Uterus (tissue), 2 donors: ENCODE results near the gene INAVA.
"Not testable (repeated sequence)": the region's sequence is repeated elsewhere in the genome, so short reads cannot be mapped to it uniquely, and the experiment has no call there.

Source experiments
- POLR2A ChIP-seq, 2 donors: fragments of 450-650 bp; IDR thresholded peaks; one replicate each; pipeline ENCODE4 v1.6.1; 2016; ENCODE audit warnings: antibody characterized with exemption in 2 of 2, mild to moderate bottlenecking in 1 of 2, moderate library complexity in 1 of 2
- TF ChIP-seq, protein P1 (sequence below), 4 experiments: fragments of 200-600 bp in 2 of 4; fragments of 450-650 bp in 2 of 4; sonication (generic) in 2 of 4; IDR thresholded peaks; one replicate each; pipeline ENCODE4 v1.5.1; 2016 to 2019; ENCODE audit warnings: antibody characterized with exemption in 4 of 4, mild to moderate bottlenecking in 2 of 4, moderate library complexity in 1 of 4

DNA sequence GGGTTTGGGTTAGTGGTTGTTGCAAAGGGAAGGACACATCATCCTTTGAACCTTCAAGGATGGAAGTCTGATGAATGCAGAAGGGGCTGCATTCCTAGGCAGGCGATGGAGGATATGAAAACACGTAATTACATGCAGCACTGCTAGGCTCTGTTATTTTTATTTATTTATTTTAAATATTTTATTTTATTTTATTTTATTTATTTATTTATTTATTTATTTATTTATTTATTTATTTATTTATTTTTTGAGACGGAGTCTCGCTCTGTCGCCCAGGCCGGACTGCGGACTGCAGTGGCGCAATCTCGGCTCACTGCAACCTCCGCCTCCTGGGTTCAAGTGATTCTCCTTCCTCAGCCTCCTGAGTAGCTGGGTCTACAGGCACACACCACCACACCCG, 69.2 kb downstream of the INAVA start:
- TF ChIP-seq, protein P1, sequence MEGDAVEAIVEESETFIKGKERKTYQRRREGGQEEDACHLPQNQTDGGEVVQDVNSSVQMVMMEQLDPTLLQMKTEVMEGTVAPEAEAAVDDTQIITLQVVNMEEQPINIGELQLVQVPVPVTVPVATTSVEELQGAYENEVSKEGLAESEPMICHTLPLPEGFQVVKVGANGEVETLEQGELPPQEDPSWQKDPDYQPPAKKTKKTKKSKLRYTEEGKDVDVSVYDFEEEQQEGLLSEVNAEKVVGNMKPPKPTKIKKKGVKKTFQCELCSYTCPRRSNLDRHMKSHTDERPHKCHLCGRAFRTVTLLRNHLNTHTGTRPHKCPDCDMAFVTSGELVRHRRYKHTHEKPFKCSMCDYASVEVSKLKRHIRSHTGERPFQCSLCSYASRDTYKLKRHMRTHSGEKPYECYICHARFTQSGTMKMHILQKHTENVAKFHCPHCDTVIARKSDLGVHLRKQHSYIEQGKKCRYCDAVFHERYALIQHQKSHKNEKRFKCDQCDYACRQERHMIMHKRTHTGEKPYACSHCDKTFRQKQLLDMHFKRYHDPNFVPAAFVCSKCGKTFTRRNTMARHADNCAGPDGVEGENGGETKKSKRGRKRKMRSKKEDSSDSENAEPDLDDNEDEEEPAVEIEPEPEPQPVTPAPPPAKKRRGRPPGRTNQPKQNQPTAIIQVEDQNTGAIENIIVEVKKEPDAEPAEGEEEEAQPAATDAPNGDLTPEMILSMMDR (IDR thresholded peaks at IDR 0.05), result not testable (repeated sequence)
- not testable (repeated sequence) for TF ChIP-seq POLR2A (IDR thresholded peaks at IDR 0.05)
